DOHH2 (cell line): ENCODE results near the gene CADPS2.

Experiments
- EZH2phosphoT487 ChIP-seq: fragments of 200-600 bp; sonication (generic); IDR thresholded peaks from 2 replicates; pipeline ENCODE4 v1.6.1; 2017; ENCODE audit warnings: borderline replicate concordance, mild to moderate bottlenecking, antibody characterized with exemption, low read length, moderate library complexity, mixed read lengths
- TF ChIP-seq, protein P1 (sequence below): fragments of 200-600 bp; sonication (generic); IDR thresholded peaks from one replicate; pipeline ENCODE4 v1.5.1; 2014; ENCODE audit warnings: antibody characterized with exemption, mild to moderate bottlenecking, low read depth, low read length; ENCODE audit not compliant: poor library complexity, severe bottlenecking

- TF ChIP-seq, protein P1, sequence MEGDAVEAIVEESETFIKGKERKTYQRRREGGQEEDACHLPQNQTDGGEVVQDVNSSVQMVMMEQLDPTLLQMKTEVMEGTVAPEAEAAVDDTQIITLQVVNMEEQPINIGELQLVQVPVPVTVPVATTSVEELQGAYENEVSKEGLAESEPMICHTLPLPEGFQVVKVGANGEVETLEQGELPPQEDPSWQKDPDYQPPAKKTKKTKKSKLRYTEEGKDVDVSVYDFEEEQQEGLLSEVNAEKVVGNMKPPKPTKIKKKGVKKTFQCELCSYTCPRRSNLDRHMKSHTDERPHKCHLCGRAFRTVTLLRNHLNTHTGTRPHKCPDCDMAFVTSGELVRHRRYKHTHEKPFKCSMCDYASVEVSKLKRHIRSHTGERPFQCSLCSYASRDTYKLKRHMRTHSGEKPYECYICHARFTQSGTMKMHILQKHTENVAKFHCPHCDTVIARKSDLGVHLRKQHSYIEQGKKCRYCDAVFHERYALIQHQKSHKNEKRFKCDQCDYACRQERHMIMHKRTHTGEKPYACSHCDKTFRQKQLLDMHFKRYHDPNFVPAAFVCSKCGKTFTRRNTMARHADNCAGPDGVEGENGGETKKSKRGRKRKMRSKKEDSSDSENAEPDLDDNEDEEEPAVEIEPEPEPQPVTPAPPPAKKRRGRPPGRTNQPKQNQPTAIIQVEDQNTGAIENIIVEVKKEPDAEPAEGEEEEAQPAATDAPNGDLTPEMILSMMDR, result no peak
- TF ChIP-seq EZH2phosphoT487, result no peak
Measured at GRCh38 chr7:122467661-122468449, 418.4 kb downstream of the CADPS2 start.
